H1 (cell line): Measurements from ENCODE around the gene SHISA6. TPM values are rescaled to one million over a fixed set of nuclear protein-coding genes. Genes with fewer than 3 reads are reported as not detected.

Experiments
- ATF3 ChIP-seq: IDR thresholded peaks from 2 replicates; pipeline ENCODE4 v1.6.1; 2011; ENCODE audit warnings: low read depth, mild to moderate bottlenecking, low read length; ENCODE audit not compliant: insufficient read depth
- CHD7 ChIP-seq: fragments of 300-600 bp; sonication (generic); IDR thresholded peaks from 2 replicates; pipeline ENCODE4 v1.7.1; 2012; ENCODE audit warnings: low read length, moderate library complexity, mild to moderate bottlenecking, inconsistent platforms; ENCODE audit not compliant: insufficient replicate concordance
- CREB1 ChIP-seq: IDR thresholded peaks from 2 replicates; pipeline ENCODE4 v1.6.1; 2012; ENCODE audit warnings: inconsistent platforms
- CTCF ChIP-seq, 3 experiments: IDR thresholded peaks; 1 replicate in 2 of 3; 2 replicates in 1 of 3; pipeline versions ENCODE4 v1.5.1 to v1.6.1; 2011; ENCODE audit warnings: low read length in 3 of 3, mild to moderate bottlenecking in 3 of 3, inconsistent platforms in 2 of 3, low read depth in 1 of 3, moderate library complexity in 1 of 3; ENCODE audit not compliant: insufficient read depth in 1 of 3; ENCODE audit errors: control extremely low read depth in 1 of 3
- JUN ChIP-seq: IDR thresholded peaks from 2 replicates; pipeline ENCODE4 v1.6.1; 2011; ENCODE audit warnings: low read depth, mild to moderate bottlenecking, improper control_type of control experiment, low read length
- MAX ChIP-seq: IDR thresholded peaks from 2 replicates; pipeline ENCODE4 v1.6.1; 2012; ENCODE audit warnings: inconsistent platforms
- POU5F1 ChIP-seq: IDR thresholded peaks from 2 replicates; pipeline ENCODE4 v1.6.1; 2011; ENCODE audit warnings: low read depth, mild to moderate bottlenecking, low read length, moderate library complexity
- SP1 ChIP-seq: IDR thresholded peaks from 2 replicates; pipeline ENCODE4 v1.6.1; 2011; ENCODE audit warnings: low read depth, low read length
- TCF12 ChIP-seq: IDR thresholded peaks from 2 replicates; pipeline ENCODE4 v1.6.1; 2011; ENCODE audit warnings: low read depth, mild to moderate bottlenecking, low read length
- polyA plus RNA-seq, 7 experiments: library from polyadenylated mRNA; depleted of rRNA in 3 of 7; stranded (reverse) in 5 of 7; unstranded in 2 of 7; fragments of >200 nt in 5 of 7; fragments of 200-250 nt in 2 of 7; gene quantifications; 1 replicate in 5 of 7; 2 replicates in 1 of 7; 4 replicates in 1 of 7; pipeline versions ENCODE4 v1.2.1 to v1.2.3, GENCODE V29; 2011 to 2013; ENCODE audit warnings: missing spikeins in 2 of 7, mixed read lengths in 2 of 7
- total RNA-seq: library from RNA; stranded (reverse); fragmentation: NEBNext Ultra II Directional; extraction: Animal tissue kit (Norgen Biotek cat#: 25700); gene quantifications from 2 replicates; pipeline ENCODE4 v1.2.1, GENCODE V29; 2021

The SHISA6 gene
- total and polyA plus RNA-seq, 2 of the 8 experiments (the other 6 are each of a cell fraction or from before 2014, with no cell fraction given): 2.9 to 4.8 TPM

GRCh38 chr17:11493936-11494335 is 252.9 kb downstream of the SHISA6 start (continued):
- TF ChIP-seq CHD7: no peak
- TF ChIP-seq CTCF (IDR thresholded peaks at IDR 0.05; ENCODE audit: control extremely low read depth in 1 of 3, insufficient read depth in 1 of 3, low read depth in 1 of 3, low read length in 3 of 3): no peak
- no peak for TF ChIP-seq SP1
- TF ChIP-seq JUN: no peak
- no peak for TF ChIP-seq TCF12
- no peak for TF ChIP-seq POU5F1
- no peak for TF ChIP-seq MAX
- TF ChIP-seq CREB1: no peak
- TF ChIP-seq ATF3: no peak
